NOMO-1 treated with DMSO at 0.1 percent for 48 hours (cell line): ENCODE data around the gene DIABLO.
"Not testable (repeated sequence)": the region's sequence is repeated elsewhere in the genome, so short reads cannot be mapped to it uniquely, and the experiment has no call there.

Source experiments
- DNase-seq: peaks from one replicate; lab custom pipeline; 2025; ENCODE audit not compliant: unreplicated experiment; lab: John Stamatoyannopoulos, UW

Gene DIABLO

GRCh38 chr12:122215771-122216170, 10.1 kb downstream of the DIABLO start:
- DNase-seq: no peak

GRCh38 chr12:122208073-122208820, 17.6 kb downstream of the DIABLO start:
- DNase-seq: no peak

DNA sequence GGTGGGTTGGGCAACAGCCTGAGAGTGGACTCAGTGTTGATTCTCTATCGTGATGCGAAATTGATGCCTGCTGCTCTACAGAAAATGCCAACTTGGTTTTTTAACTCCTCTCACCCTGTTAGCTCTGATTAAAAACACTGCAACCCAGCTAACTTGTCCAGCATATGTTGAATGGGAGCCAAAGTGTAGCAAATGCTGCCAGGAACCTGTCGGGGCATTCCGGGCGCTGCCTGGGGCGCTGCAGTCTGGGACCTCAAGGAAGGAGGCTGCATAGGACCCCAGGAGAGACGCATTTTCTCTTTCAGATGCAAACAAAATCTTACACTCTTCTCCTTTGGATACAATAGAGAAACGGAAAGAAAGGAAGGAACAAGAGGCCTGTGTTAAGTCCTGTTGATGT, 18.5 kb downstream of the DIABLO start:
- no peak for DNase-seq

DNA sequence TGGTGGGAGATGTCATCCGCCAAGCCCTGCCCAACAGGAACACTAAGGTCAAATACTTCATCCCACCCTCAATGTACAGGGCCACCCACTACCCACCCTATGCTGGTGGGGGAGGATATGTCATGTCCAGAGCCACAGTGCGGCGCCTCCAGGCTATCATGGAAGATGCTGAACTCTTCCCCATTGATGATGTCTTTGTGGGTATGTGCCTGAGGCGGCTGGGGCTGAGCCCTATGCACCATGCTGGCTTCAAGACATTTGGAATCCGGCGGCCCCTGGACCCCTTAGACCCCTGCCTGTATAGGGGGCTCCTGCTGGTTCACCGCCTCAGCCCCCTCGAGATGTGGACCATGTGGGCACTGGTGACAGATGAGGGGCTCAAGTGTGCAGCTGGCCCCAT, 18.9 kb downstream of the DIABLO start:
- no peak for DNase-seq

DNA sequence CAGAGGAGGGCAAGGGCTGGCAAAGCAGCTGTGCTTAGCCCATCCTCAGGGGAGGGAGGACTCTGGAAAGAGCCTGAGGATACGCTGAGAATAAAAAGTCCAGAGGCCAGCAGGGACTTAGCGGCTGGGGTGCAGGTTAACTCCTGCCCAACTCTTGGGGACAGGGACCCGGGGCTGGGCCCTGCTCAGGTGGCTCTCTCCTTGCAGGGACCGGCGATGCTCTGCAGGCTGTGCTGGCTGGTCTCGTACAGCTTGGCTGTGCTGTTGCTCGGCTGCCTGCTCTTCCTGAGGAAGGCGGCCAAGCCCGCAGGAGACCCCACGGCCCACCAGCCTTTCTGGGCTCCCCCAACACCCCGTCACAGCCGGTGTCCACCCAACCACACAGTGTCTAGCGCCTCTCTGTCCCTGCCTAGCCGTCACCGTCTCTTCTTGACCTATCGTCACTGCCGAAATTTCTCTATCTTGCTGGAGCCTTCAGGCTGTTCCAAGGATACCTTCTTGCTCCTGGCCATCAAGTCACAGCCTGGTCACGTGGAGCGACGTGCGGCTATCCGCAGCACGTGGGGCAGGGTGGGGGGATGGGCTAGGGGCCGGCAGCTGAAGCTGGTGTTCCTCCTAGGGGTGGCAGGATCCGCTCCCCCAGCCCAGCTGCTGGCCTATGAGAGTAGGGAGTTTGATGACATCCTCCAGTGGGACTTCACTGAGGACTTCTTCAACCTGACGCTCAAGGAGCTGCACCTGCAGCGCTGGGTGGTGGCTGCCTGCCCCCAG, 19.6 kb downstream of the DIABLO start:
- no peak for DNase-seq

- no peak for DNase-seq
These were observed 20.6 kb downstream of the DIABLO start for GRCh38 chr12:122205053-122205925.

GRCh38 chr12:122204167-122205052, 21.4 kb downstream of the DIABLO start:
- DNase-seq: no peak

GRCh38 chr12:122203301-122204166, 22.3 kb downstream of the DIABLO start, which contains the start of gene B3GNT4:
B3GNT4 (plus strand) TSS chr12:122203709; CDS start chr12:122204619, 910 bp downstream.
- DNase-seq: no peak

- not testable (repeated sequence) for DNase-seq
These were observed 23.0 kb downstream of the DIABLO start for GRCh38 chr12:122202811-122203210.

GRCh38 chr12:122202017-122202416, 23.8 kb downstream of the DIABLO start:
- no peak for DNase-seq

DNA sequence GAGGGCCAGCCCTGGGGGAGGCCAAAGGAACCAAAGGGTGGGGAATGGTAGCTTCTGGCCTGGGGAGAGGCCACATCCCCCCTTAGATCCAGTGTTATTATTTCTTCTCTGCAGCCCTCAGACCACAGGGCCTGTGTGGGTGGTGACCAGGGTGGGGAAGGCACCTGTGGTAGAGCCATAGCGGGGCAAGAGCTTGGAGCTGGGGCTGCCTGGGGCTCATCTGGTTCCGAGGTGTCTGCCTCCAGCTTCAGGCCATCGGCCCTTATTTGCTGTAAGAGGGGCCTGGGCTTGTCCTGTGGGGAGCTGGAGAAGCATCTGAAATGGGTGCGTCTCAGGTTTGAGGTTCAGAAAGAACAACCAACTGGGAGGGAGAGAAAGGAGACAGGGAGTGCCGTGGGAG, 24.5 kb downstream of the DIABLO start:
- no peak for DNase-seq

GRCh38 chr12:122200541-122201175, 25.2 kb downstream of the DIABLO start:
- DNase-seq: no peak

GRCh38 chr12:122199484-122200355, 26.1 kb downstream of the DIABLO start:
- no peak for DNase-seq

- DNase-seq: peak; percentile 8
These were observed 28.3 kb downstream of the DIABLO start for GRCh38 chr12:122197612-122197966.

DNA sequence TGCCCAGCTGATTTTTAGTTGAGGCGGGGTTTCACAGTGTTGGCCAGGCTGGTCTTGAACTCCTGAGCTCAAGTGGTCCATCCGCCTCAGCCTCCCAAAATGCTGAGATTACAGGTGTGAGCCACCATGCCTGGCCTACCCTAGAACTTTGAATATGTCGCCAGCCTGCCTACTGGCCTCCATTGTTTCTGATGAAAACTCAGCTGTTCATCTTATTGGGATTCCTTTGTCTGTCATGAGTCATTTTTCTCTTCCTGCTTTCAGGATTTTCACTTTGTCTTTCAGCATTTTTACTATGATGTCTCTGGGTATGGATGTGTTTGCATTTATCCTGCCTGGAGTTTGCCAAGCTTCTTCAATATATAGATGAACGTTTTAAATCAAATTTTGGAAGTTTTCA, 30.4 kb downstream of the DIABLO start:
- DNase-seq: no peak

DNA sequence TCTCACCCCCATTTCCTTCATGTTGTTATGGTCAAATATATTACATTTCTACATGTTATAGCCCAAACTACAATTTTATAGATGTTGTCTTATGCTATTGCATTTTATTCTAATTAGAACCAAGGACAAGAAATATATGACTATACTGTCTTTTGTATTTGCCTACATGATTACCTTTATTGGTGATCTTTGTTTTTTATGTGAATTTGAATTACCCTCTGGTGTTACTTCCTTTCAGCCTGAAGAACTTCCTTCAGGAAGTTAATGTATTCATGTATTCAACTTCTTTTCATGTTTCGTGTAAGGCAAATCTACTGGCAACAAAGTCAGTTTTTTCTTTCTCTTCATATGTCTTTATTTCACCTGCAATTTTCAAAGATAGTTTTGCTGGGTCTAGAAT, 31.0 kb downstream of the DIABLO start:
- no peak for DNase-seq

DNA sequence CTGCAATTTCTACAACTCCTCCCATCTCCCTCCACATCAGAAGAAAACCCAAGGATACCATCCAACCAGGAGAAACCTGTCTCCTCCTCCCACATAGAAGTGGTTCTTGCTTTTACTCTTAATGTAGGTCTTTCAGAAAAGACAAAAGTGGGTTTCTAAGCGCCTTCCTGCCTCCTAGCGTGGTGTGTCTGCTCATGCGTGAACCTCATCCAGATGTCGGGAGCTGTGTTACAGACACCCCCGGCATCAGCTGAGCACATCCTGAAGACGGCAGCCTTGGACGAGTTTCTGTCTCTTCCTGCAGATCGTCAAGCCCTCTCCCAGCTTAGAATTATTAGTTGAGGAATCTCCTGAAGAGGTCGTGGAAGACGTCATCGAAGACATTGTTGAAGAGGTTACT, 33.4 kb downstream of the DIABLO start:
- no peak for DNase-seq
